GM12873 (cell line): ENCODE measurements around the gene AFF2.

Experiments
- TF ChIP-seq, protein P1 (sequence below): IDR thresholded peaks from 2 replicates; pipeline ENCODE4 v1.5.1; 2012; ENCODE audit warnings: low read depth, mild to moderate bottlenecking, moderate library complexity, low read length, control low read depth; ENCODE audit not compliant: insufficient read depth; ENCODE audit errors: missing control alignments

The AFF2 gene

DNA sequence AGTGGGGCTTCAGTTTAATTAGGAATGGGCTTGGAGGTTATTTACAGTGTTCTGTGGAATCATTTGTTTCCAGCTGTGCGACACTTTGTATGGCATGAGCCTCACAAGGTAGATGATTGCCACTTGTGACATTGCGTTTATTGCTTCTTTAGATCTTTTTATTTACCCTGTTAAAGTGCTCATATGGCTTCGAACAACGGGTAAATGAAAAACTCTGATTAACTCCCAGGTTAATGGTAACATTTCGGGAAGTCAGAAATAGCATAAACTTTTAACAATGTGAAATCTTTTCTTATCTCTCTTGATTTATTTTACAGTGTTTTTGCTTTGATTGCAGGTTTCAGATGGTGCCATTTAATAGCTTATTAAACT, 510.4 kb downstream of the AFF2 start:
- TF ChIP-seq, protein P1, sequence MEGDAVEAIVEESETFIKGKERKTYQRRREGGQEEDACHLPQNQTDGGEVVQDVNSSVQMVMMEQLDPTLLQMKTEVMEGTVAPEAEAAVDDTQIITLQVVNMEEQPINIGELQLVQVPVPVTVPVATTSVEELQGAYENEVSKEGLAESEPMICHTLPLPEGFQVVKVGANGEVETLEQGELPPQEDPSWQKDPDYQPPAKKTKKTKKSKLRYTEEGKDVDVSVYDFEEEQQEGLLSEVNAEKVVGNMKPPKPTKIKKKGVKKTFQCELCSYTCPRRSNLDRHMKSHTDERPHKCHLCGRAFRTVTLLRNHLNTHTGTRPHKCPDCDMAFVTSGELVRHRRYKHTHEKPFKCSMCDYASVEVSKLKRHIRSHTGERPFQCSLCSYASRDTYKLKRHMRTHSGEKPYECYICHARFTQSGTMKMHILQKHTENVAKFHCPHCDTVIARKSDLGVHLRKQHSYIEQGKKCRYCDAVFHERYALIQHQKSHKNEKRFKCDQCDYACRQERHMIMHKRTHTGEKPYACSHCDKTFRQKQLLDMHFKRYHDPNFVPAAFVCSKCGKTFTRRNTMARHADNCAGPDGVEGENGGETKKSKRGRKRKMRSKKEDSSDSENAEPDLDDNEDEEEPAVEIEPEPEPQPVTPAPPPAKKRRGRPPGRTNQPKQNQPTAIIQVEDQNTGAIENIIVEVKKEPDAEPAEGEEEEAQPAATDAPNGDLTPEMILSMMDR: no peak

DNA sequence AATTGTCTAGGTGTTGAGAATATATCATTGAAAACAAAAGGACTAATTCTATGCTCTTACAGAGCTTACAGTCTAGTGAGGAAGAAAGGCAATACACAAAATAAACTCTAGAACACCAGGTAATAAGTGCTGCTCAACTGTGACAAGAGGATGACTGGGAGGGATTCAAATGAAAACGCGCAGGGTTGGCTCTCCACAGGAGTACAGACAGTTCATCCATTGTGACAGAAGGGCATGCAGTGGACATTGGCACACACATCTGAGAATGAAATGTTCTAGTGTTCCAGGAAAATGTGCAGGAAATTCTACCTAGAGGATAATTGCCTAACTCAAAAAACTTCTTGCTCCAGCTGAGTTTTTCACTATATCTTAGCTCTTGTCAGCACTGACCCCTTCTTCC, 512.7 kb downstream of the AFF2 start:
- TF ChIP-seq, protein P1: no peak

DNA sequence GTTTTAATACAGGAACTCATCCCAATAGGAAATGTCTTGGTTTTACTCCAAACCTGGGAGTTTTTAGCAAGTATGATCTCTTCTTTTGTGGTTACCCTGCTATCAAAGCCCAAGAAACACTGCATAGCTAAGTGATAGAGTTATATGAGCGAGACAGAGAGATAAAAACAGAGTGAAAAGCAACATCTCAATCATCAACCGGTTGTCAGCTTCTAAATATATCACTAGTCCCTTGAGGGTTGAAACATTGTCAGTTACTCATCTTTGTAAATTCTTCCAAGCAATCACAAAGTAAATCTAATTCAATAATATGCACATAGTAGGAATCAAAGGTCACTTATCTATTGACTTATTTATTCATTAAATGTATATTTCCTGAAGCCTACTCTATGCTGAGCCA, 520.7 kb downstream of the AFF2 start:
- TF ChIP-seq, protein P1: no peak

DNA sequence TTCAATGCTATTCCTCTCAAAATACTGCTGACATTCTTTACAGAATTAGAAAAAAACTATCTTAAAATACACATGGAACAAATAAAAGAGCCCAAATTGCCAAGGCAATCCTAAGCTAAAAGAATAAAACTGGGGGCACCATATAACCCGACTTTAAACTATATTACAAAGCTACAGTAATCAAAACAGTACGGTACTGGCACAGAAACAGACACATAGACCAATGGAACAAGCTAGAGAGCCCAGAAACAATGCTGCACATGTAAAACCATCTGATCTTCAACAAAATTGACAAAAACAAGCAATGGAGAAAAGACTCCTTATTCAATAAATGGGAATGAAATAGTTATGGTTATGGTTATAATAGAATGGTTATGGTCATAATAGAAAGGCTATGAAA, 522.1 kb downstream of the AFF2 start:
- TF ChIP-seq, protein P1: no peak

DNA sequence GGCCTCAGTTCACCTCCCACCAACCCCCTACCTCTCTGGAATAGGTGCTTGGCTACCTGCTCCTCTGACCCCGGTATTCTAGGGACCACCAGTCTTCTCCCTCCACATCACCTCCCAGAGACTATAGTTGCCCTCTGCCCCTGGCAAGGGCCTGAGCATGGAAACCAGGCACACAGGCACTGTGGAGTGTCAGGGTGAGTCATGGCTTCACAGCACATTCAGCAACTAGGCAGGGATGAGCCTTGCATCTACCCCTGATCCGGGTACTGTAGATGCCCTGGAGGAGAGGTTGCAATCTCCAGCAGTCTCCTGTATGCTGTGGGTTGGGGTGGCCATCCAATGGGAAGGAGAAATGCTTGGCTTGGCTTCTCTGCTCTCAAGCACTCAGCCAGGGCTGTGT, 532.0 kb downstream of the AFF2 start:
- TF ChIP-seq, protein P1: no peak

DNA sequence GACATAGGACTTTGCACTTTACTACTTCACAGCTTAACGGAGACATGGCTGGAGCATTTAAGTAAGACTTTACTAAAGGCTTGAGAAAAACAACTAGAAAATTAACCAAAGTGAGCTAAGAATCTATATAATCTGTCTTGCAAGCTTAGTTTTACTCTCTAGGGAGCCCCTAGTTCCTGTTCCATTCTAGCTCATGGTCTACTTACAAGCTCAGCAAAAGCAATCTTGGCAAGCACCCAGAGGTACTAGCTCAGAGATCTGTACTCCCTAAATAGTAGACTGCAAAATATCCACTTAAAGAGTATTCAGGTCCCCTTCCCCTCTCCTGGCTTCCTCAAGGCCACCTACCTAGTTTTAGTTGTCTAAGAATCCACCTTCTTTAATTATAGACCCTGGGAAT, 535.7 kb downstream of the AFF2 start:
- TF ChIP-seq, protein P1: no peak

DNA sequence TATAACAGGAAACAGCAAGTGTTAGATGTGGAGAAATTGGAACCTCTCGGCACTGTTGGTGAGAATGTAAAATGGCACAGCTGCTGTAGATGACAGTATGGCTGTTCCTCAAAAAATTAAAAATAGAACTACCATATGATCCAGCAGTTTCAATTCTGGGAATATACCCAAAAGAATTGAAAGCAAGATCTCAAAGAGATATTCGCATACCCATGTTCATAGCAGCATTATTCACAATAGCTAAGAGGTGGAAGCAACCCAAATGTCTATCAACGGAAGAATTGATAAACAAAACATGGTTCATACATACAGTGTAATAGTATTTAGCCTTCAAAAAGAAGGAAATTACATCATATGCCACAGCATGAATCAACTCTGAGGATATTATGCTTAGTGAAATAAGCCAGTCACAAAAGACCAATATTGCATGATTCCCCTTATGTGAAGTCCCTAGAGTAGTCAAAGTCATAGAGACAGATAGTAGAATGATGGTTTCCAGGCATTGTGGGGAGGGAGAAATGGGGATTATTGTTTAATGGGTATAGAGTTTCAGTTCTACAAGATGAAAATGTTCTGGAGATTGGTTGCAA, 537.0 kb downstream of the AFF2 start:
- TF ChIP-seq, protein P1: no peak
